ENCODE measurements around the gene LPCAT3.

Gene LPCAT3

DNA sequence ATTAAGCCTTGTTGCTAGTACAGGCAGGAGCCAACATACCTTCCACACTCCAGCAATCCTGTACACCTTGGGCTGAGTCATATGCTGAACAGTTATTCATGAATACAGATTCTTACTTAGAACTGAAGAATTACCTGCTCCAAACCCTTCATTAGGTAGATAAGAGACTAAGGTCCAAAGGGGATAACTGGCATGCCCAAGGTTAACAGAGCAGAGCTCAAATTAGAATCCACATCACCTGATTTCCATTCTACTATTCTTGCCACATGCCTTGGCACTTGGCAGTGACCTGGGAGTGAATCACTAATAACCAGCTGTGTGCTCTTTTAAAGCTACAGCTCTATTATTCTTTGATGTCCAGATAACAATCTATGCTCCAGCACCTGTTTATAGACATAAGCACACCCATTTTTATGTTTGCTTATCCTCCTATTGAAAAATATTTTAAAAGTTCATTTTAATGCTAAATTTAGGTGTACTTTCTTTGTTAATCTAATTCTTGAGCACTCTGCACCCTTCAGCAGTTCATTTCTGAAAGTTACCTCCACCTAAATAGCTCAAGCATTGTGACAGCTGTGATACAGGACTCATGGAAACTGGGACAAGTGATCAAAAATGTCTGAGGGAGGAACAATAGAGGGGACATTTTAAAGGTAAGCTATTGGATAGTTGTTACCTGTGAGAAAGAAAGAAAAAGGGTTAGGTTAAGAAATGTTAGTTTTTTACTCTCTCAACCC is 19.4 kb downstream of the LPCAT3 start:
- no peak for DNase-seq (ENCODE audit: low read depth in 2 of 2)

DNA sequence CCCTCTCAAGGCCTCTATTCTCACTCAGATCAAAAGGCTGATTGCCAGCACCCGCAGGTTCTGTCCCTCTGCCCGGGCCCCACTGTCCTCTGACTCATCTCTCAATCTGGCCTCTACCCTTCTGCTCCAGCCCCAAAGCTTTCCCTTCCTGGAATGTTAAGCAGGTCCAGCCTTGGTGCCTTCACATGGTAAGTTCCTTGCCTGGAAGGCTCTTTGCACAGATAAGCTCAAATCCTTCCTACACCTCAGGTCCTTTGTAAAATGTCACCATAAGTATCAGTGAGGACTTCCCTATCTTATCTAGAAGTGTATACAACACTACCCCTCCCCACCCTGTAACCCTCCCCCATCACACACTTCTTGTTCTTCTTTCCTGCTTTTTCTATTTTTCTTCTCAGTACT is 22.2 kb downstream of the LPCAT3 start:
- no peak for DNase-seq (ENCODE audit: low read depth in 2 of 2)

DNA sequence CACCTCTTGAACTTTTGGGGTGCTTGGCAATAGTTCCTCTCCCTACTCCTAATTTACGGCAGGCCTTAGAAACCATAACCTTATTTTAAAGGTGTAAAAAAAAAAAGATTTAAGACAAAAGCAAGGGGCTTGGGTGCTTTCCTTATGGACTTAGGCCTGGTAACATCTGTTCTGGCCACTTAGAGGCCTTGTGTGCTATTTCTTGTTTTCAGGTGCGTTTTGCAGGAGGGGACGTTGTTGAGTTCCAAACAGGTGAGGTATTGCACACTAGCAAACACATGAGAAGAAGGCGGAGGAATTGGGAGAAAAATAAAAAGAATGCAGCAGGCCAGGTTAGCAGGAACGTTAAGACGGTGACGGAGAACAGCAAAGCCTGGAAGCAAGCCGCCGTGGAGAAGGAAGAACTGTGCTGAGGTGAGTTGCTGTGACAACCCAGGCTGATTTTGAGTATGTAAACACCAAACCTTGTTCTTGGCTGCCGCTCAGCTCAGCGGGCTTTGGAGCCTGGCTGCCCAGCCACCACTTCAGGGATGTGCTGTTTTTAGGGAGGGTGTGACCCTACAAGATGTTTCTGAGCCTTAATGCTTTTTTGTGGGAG is 30.2 kb downstream of the LPCAT3 start:
- DNase-seq (ENCODE audit: low read depth in 2 of 2): no peak

DNA sequence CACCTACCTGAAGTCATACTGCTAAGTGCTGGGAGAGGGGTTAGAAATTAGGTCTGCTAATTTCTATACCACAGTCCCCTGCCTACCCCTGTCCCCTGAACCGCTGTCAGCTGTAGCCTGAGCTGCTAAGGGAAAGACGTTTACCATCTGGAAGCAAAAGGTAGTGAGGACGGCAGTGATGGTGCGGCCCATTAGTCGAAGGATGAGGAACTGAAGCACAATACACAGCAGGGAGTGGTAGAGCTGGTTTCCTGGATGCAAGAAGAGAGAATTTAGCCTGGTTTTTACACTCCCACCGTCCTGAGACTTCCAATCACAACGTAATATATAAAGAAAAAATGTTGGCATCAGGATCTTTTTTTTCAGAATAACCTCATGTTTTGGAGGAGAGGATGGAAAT is 35.7 kb downstream of the LPCAT3 start:
- DNase-seq (ENCODE audit: low read depth in 2 of 2): no peak

DNA sequence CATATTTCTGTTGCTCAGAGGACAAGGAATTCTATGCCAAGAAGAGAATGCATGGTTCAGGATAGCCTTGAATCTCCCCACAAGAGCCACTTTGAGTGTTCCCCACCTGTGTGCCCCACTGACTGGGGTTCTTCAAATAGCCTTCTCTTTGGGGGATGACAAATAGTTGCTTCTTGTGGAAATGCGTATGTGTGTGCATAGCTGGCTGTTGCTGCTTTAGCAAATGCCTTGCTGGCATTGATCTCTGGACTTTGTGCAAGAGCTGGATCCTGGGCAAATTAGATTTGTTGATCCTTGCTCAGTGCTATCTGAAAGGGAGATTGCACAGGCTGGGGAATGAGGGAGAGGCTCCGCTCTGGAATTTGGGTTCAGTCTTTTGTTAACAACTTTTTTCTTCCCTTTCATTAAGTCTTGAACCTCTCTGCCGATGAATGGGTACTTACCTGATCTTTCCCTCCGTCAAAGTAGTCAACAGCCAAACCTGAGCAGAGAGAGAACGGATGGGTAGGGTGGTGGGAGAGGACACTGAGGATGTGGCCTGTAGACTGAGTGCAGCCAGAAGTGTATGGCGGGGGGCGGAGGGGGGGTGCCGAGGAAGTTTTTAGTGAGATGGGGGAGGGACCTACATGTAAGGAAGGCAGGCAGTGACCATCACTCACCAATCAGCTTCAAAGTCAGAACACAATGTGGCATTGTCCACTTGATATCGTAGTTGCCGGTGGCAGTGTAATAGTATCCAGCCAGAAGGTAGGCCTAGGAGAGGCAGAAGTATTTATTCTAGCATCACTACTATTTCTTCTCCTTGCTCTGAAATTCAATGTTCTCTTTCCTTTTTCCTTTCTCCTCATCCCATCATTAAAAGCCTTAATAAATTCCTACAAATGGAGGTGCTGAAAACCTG is 36.9 kb downstream of the LPCAT3 start:
- no peak for DNase-seq (ENCODE audit: low read depth in 2 of 2)

DNA sequence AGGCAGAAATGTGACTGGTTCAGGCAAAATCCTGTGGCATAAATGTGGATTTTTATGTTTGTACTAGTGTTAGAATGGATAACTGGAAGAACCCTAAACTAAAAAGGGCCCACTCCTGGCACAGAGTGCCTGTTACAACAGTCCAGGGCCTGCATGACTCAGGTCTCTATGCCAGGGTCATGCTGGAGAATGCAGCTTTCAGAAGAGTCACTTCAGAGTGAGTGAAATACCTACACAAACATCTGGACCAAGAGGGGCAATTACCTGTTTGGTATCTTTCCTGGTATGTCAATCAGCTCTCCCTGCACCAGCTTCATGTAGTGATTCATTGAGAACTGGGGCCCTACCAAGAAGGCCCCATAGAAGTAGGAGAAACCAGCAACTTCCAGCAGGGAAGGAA is 37.5 kb downstream of the LPCAT3 start:
- DNase-seq (ENCODE audit: low read depth in 2 of 2): no peak

DNA sequence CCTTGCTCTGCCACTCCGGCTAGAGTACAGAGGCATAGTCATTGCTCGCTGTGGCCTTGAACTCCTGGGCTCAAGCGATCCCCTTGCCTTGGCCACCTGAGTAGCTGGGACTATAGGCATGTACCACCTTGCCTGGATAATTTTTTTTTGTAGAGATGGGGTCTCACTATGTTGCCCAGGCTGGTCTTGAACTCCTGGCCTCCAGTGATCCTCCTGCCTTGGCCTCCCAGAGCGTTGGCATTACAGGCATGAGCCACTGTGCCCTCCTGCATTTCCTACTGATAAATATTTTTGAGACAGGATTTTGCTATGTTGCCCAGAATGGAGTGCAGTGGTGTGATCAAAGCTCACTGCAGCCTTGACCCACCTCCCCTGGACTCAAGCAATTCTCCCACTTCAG is 38.2 kb downstream of the LPCAT3 start:
- no peak for DNase-seq (ENCODE audit: low read depth in 2 of 2)

DNA sequence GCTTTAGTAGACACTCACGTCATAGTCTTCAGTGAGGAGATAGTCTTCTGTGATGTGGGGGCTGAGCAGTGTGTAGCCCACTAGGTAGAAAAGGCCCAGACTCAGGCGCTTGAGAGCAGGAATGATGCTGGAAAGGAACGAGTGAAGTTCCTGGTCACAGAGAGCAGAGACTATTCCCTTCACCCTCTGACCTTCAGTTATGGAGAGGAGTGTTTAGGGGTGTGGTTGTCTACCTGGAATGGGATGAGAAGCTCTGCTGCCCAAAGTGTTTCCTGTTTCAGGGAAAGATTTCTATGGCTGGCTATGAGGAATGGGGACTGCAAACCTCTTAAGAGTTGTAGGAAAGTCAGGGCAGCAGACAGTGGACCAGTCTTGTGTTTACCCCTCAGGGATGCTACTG is 38.8 kb downstream of the LPCAT3 start:
- DNase-seq (ENCODE audit: low read depth in 2 of 2): no peak

DNA sequence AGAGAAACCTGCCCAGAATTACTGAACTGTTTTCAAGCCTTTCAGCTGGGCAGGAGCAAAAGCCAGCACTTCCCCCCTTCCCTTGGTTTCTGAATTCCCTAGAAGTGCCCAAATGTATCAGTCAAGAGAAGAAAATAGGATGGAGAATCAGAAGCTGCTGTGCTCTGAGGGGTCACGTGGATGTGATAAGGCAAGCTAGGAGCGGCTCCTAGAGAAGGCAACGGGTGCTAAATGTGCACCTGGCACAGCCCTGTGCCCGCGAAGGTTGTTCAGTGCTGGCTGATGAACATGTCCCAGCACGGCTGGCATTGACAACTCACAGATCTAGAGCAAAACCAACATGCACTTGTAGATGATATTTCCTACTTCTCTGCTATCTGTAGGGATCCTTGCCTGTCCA is 39.3 kb downstream of the LPCAT3 start:
- no peak for DNase-seq (ENCODE audit: low read depth in 2 of 2)

DNA sequence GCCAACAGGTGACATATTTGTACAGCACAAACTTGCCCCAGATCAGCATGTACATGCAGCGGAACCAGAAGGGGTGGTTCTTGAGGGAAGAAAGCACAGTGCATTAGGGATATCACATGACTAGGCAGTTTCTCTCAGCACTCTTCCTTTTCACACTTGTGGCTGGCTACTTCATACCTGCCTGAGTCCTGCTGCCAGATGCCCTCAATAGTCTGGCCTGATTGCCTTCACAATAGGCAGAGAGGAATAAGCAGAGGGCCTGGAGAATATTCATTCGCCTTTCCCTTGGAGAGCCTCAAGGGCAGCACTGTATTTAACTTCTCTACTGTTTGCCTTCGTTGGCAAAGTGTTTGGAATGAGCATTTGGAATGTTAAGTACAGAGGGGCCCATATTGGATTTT is 39.7 kb downstream of the LPCAT3 start:
- DNase-seq (ENCODE audit: low read depth in 2 of 2): no peak

DNA sequence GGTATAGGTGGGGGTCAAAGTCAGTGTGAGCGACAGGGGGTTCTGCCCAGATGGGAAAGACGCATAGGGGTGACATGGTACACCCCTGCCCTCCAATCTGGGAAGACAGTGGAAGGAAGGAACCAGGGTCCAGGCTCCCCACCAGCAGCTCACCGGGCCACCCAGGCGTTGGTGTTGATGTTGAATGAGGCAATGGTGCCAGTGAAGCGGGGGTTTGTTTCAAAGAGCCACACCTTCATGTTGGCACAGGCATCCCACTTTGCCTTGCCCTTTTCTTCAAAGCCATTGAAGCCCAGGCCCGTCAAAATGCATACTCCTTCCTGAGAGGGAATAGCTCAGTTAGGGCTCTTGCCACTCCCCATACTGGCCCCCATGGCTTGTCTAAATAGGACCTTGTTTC is 40.1 kb downstream of the LPCAT3 start:
- no peak for DNase-seq (ENCODE audit: low read depth in 2 of 2)

DNA sequence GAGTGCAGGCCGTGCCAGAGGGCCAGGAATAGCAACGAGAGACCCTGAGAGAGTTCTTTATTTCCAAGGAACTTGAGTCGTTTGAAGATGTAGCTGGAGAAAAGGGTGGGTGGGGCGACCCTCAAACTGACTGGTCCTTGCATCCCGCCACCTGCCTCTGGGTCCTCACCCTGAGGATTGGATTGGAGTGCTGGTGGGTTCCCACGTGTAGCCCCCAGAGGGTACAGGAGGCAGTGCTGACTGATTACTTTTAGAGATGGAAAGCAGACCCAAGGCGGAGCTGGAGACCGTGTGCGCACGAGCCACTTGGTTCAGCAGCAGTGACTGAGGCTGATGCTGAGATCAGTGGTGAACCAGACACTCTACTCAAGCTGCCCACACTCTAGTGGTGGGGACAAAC is 40.6 kb downstream of the LPCAT3 start:
- DNase-seq (ENCODE audit: low read depth in 2 of 2): no peak

DNA sequence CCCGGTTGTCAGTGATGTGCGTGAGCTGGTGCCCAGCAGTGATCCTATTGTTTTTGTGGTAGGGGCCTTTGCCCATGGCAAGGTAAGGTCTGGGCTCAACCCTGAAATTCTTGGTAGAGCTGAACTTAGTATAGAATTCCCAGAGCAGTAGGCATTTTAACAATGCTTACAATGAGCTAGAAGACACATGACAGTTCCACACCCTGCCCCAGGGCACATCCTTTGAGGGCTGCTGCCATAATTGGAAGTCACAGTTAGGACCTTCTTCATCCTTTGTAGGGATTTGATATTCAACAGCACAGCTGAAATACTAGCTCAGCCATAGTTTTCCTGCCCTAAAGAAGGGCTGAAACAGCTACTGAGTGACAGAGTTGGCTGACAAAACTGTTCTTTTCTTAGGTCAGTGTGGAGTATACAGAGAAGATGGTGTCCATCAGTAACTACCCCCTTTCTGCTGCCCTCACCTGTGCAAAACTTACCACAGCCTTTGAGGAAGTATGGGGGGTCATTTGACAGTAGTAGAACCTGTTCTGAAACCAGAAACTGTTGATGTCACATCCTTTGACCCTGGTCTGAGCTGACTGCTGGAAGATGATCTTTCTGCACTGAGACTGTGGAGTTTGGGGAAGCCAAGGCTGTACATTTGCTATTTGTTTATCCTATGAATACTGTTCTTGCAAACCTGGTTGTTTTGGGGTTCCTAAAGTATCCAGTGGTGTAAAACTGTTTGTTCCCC is 42.8 kb downstream of the LPCAT3 start:
- DNase-seq (ENCODE audit: low read depth in 2 of 2): no peak

DNA sequence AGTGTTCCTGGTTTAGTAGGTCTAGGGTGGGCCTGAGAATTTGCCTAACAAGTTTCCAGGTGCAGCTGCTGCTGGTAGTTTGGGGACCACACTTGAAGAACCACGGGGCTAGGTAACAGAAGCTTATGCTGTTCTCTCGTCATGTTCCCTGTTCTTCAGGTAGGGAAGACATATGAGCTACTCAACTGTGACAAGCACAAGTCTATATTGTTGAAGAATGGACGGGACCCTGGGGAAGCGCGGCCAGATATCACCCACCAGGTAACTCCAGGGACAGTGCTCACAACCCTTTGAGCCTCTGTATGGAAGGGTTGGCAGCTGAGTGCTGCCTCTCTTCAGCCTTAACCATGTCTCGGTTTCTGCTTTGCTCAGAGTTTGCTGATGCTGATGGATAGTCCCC is 44.1 kb downstream of the LPCAT3 start:
- DNase-seq (ENCODE audit: low read depth in 2 of 2): no peak

DNA sequence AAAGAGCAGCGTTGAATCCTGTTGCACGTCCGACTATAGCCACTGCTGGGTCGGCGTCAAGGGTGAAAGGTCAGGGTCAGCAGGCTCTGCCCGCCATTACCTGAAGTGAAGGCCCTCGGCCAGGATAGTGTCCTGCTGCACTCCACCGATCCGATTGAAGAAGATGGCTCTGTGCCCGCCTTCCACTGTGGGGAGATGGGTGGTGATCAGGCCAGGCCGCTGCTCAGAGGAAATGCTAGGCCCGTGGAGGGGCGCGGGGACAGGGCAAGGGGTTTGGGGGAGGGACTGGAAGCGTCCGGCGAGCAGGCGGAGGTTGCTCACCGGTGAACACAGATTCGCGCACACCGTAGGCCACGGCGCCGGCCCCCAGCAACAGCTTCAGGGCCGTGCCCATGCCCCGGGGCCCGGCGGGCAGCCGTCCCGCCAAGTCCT is 48.2 kb downstream of the LPCAT3 start:
- no peak for DNase-seq (ENCODE audit: low read depth in 2 of 2)

DNA sequence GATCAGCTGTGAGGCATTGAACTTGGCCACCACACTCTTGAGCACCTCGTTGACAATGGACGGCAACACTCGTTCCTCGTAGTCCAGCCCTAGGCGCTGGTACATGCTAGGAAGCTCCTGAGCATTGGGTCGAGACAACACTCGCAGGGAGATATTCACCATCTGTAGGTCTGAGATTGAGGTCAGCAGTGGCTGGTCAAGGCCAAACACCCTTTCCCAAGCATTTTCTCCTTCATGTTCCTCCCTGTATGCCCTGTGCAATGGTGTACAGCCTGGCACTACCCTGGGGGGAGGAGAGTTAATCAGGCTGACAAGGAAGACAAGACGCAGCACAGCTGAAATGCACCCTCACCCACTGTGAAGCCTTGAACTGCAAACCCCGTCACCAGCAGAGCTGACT is 49.9 kb downstream of the LPCAT3 start:
- DNase-seq (ENCODE audit: low read depth in 2 of 2): no peak

DNA sequence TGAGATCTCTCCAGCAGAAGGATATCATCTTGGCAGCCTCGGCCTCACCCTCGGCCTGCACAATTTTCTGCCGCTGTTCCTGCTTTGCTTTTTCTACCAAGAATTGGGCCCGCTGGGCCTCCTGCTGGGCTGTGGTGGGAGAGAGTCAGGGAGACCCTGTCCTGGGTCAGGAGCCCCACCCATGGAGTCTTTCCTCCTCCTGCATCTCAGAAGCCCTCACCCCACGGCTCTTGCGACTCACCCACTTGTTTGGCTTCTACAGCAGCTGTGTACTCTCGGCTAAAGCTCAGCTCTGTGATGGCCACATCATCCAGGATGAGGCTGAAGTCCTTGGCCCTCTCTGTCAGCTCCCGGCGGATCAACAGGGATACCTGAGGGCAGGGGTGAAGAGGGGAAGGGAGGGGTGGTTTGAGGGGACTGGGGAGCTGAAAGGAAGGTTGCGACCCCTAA is 50.6 kb downstream of the LPCAT3 start:
- DNase-seq (ENCODE audit: low read depth in 2 of 2): no peak

DNA sequence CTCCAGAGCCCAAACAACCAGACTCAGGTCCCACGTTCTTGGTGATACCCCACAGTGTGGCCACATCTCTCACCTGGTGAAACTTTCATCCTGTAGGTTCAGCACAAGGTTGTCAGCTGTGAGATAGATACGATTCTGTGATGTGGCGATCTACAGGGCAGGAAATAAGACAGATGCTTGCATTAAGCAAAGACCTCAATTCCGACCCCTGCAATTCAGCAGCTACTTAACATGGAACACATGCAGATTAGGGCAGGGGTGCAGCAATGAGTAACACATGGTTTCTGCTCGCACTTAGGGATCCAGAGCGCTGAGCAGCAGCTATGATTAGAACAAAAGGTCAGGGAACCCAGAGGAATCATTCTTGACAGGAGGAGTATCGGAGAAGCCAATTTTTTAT is 51.9 kb downstream of the LPCAT3 start:
- DNase-seq (ENCODE audit: low read depth in 2 of 2): no peak

DNA sequence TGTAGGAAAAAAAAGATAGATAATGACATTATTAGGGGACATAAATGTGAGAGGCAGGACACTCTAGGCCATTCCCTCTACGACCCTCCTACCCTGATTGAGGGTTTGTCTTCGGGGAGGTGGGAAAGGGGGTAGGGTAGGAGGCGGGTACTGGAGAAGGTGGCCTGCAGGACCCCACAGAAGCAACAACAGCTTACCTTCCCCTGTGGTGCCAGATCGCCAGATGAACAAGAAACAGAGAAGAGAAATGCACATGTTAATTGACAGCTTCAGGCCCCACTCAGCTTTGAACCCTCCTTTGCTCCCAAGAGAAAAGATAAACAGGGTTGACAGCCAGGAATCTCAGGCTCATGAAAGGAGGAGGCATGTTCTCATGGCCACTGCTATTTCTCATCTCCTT is 52.6 kb downstream of the LPCAT3 start:
- DNase-seq (ENCODE audit: low read depth in 2 of 2): no peak

DNA sequence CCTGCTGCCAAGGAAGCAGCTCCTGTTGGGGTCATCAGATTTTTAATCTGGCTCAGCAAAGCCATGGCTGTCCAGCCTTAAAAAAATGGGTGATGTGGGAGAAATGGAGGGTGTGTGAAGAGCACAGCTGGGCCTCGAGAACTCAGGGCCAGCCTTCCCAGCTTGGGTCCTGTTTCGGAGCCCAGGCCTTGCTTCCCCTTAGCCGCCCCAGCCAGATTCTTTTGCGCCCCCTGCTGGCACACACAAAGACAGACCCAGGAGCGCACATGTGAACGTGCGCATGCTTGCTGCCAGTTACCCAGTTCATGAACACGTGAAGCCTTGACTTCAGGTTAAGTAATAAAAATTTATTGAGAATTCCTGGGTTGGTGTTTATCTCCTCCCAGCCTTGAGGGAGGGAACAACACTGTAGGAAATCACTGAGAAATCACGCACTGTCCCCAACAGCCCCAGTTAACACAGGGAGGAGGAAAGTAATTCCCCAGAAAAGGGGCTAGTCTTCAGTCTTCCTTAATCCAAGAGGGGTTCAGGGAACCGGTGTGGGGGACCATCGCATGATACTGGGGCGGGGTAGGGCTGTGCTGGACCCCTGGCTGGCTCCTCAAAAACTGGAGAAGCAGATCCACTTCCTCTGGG is 53.1 kb downstream of the LPCAT3 start:
- peak in 1 of 2 donors; percentile 70 for DNase-seq (ENCODE audit: low read depth in 2 of 2)

DNA sequence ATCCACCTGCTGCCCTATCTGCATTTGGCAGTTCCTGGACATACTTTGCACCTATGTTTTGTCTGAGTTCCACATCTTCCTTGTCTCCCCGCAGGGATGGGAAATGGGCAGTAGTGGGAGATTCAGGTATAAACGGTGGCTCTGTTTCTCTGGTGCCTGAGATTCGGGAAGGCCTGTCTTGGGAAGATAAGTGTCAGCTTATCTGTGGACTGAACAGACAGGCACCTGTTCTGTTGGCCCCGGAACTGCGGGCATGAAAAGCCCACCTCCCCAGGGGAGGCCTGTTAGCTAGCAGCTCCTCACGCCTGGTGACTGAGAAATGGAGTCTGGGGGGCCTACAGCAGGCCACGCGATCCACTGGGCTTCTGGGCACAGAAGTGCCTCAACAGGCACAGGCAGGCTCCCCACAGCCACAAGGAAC is 53.7 kb downstream of the LPCAT3 start:
- DNase-seq (ENCODE audit: low read depth in 2 of 2): no peak
